ENCODE data around the gene ZNRF1. TPM values are rescaled to one million over a fixed set of nuclear protein-coding genes. Genes with fewer than 3 reads are reported as not detected.
"Not testable (repeated sequence)": the region's sequence is repeated elsewhere in the genome, so short reads cannot be mapped to it uniquely, and the experiment has no call there.

ZNRF1 gene
- total RNA-seq, 1 experiment from 2014 or later, result 11.6 TPM

- no peak for DNase-seq (ENCODE audit: extremely low read depth, low read depth)
Observed at GRCh38 chr16:75074920-75075687, 76.3 kb downstream of the ZNRF1 start.

- DNase-seq (ENCODE audit: extremely low read depth, low read depth), result no peak
Observed at GRCh38 chr16:75075688-75076268, 77.0 kb downstream of the ZNRF1 start.

DNA sequence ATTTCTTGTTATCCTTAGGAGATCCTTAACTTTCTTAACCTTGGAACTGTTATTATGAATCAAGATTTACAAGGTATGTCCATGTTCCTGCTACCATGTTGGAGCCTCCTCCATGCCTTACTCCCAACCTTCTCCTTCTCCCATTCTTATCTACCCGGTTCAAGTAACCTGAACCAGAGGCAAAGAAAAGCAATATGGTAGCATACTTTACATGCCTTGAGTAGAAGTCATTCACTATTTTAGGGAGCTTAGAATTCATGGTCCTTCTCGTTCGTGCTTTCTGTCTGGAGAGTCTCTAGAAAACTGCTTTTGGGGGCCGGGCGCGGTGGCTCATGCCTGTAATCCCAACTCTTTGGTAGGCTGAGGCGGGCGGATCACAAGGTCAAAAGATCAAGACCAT is 80.1 kb downstream of the ZNRF1 start:
- DNase-seq (ENCODE audit: extremely low read depth, low read depth), result no peak

- no peak for DNase-seq (ENCODE audit: extremely low read depth, low read depth)
Observed at GRCh38 chr16:75079346-75079926, 80.6 kb downstream of the ZNRF1 start.

DNA sequence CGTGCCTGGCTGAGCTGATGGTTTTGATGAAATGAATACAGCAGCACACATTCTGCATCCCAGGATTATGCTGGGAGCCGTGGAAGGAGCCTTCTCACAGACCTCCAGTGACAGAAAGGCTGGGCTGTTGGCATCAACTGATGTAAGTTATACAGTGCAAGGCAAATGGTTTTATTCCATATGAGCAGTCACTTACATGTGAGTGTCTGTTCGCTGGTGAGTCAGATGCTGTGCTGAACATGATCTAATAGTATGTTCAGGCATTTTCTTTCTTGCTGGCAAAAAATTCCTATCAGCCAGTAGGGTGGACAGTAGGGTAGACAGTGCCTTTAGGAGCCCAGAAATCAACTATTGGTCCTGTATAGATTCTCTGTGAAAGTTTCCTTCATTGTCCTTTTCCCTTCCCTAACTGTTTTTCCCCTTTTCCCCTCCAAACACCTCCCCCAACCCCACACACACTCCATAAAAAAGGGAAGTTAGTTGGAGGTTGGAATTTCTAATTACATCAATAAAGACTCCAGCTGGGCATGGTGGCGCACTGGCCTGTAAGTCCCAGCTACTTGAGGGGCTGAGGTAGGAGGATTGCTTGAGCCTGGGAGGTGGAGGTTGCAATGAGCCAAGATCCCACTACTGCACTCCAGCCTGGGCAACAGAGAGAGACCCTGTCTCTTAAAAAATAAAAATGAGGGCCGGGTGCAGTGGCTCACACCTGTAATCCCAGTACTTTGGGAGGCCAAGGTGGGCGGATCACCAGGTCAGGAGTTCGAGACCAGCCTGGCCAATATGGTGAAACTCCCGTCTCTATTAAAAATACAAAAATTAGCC is 81.6 kb downstream of the ZNRF1 start:
- DNase-seq (ENCODE audit: extremely low read depth, low read depth), result no peak

DNA sequence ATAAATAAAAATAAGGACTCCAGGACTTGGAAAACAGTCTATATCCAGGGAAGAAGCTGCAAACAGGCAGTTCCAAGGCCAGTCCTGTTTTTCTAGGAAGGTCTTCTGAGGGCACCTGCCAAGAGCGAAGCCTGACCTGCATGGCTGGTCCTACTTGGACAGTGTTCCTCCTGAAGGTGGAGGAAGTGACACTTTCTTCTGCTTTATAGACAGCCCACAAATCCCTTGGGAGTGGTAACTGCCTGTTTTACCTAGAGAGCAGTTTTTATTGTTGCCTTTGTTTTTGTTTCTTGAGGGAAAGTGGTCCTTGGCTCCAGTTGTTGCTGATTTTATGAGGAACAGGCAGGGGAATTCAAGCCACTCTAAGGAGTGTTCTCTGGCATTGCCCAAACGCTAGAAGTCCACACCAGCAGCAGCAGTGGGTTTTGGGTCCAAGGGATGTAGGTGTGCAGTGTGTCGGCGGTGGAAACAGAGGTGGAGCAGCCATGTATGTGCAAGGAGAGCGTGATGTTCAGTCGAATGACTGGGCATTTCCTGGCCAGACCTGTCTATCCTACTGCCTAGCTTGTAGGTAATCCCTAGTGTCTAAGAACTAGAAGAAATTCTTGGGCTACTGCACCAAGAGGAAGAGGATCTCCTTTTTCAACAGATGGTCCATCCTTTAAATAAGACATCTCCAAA is 82.5 kb downstream of the ZNRF1 start:
- no peak for DNase-seq (ENCODE audit: extremely low read depth, low read depth)

DNA sequence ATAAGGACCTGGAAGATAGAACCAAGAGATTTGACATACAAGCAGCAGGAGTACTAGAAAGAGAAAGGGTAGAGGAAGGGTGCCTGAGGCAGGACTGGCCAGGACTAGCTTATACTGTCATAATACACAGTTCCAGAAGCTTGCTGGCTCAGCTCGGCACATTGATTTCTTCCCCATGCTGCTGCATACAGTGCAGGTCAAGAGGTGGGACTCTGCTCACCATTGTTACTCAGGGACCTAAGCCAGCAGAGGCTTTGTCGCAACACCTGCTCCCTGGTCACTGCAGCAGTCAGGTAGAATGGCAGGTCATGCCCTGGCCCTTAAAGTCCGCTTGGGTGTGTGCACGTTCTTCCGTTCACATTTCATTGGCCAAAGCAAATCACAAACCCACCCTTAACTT is 85.0 kb downstream of the ZNRF1 start:
- no peak for DNase-seq (ENCODE audit: extremely low read depth, low read depth)

DNA sequence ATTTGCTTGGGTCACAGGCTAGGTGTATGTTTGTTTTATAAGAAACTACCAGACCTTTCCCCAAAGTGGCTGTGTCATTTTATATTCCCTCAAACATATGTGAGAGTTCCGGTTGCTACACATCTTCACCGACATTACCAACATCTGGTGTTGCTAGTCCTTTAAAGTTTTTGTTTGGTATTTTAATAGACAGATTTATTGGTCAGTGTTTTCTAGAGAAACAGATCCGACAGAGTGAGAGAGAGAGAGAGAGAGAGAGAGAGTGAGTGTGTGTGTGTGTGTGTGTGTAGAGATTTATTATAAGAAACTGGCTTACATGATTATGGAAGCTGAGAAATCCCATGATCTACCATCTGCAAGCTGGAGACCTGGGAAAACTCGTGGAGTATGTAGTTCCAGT is 86.7 kb downstream of the ZNRF1 start:
- no peak for DNase-seq (ENCODE audit: extremely low read depth, low read depth)

DNA sequence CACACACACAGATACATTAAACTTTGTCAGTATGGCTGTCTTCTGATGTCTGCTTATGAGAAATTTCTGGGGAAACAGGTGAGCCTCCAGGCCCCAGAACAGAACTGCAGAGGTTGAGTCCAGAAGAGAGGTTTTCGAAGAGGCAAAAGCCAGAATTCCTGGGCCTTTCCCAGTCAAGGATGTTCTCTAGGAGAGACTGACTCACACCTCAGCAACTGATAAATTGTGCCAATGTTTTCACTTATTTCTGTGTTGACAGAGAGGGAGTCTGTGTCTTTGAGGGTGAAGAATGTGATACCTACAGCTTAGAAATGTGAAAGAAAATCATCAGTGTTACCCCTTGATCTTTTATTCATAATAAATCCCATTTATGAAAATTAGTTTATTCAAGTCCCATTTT is 87.5 kb downstream of the ZNRF1 start:
- DNase-seq (ENCODE audit: extremely low read depth, low read depth), result no peak

DNA sequence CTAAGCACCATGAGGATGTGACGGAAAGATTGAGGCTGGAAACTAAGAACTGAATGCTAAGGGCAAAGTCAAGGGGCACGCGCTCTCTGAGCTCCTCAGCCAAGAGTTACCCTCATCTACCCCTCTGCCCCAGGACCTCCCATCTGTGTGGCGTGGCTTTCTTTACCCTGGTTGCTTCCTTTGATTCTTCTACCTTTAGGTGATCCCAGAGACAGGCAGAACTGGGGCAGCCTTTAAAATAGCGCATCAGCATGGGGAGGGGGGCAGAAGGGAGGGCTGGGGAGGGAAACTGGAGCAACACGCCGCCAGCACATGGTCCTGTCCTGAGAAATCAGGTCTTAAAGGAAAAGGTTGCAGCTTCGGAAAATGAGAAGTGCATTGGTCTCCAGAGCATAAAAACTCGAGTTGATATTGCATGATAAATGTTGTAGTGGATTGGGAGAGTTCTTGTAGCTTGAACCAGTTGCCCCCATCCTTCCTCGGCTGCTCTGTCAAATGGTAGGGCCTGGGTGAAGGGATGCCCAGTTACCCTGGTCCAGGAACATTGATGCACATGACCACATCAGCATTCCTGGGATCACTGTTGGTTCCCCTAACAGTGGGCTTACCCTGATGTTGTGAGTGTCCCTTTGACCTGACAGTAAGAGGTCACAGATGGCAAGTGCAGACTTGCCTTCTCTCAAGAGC is 88.0 kb downstream of the ZNRF1 start:
- no peak for DNase-seq (ENCODE audit: extremely low read depth, low read depth)

DNA sequence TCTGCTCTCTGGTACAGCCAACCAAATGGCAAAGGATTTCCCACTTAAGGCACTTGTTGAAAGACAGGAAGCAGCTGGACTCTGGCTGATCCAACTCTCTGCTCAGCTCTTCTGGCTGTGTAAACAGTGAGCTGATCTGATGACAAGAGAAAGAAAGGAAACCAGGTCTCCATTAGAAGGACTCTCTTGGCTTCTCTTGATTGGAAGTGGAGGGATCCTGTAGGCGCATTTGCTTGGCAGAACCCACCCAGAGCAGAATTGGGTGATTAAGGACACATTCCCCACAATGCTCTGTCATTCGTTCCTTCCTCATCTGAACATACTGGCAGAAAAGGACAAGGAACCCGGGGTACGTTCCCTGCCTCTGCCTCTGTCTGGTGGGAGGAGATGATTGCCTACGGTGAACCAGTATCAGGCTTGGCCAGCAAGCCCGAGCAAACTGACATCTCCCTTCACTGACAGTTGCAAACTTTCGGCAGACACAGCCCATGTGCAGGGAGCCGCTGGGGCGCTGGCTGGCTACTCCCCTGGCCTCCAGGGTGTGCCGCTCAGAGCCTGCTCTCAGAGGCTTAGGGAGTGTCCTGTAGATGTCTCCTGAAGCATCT is 88.7 kb downstream of the ZNRF1 start:
- no peak for DNase-seq (ENCODE audit: extremely low read depth, low read depth)

DNA sequence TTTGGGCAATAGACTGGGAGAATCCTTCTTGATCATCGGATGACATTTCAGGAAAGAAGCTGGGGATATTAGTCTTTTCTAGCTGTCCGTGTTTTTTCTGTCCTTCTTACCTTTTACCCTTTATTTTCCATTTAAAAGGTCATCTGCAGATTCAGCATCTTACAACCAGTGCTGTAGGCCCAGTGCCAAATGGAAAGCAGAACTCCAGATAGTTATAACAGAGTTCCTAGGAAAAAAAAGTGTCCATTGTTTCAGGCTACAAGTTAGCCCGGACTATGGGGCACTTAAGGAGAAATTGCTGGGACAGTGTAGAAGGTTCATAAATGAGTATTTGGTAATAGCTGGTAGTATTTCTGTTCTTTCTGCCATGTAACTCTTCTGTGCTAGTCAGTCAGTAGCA is 89.4 kb downstream of the ZNRF1 start:
- DNase-seq (ENCODE audit: extremely low read depth, low read depth), result no peak

- no peak for DNase-seq (ENCODE audit: extremely low read depth, low read depth)
Observed at GRCh38 chr16:75088934-75089333, 90.1 kb downstream of the ZNRF1 start.

- DNase-seq (ENCODE audit: extremely low read depth, low read depth), result no peak
Observed at GRCh38 chr16:75089486-75090202, 90.8 kb downstream of the ZNRF1 start.

- DNase-seq (ENCODE audit: extremely low read depth, low read depth), result not testable (repeated sequence)
Observed at GRCh38 chr16:75090899-75091298, 92.1 kb downstream of the ZNRF1 start.

GRCh38 chr16:75091619-75092018 is 92.8 kb downstream of the ZNRF1 start:
- DNase-seq (ENCODE audit: extremely low read depth, low read depth), result not testable (repeated sequence)

DNA sequence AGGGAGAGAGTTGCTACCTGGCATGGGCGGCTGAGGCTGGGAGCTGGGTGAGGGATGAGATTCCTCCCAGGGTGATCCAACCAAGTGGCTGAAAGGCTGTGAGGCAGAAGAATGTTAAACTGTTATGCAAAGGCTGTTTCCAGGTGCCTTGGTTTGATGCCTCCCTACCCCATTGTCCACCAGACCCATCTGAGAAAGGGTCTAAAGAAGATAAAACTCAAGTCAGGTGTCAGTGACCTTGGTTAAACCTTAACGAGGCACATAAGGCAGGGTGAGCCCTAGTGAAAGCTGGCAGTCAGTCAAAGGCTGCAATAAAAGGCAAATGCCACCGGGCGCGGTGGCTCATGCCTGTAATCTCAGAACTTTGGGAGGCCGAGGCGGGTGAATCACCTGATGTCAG is 94.0 kb downstream of the ZNRF1 start:
- no peak for DNase-seq (ENCODE audit: extremely low read depth, low read depth)

GRCh38 chr16:75093598-75094540 is 95.0 kb downstream of the ZNRF1 start:
- no peak for DNase-seq (ENCODE audit: extremely low read depth, low read depth)
